ENCODE results near the gene RNU4-1.

Gene RNU4-1

GRCh38 chr12:120283318-120283717 lies 9.7 kb downstream of the RNU4-1 start:
- no peak for DNase-seq
- Histone ChIP-seq H3K27me3 (ENCODE audit: insufficient read depth, low read length, poor library complexity) (no peaks in the 10 kb centered on the region), H3K9ac (ENCODE audit: low read depth, low read length) (no peak overlapping the region), H3K27ac (ENCODE audit: low read length) (no peak overlapping the region), H3K4me2 (ENCODE audit: insufficient read depth, low read length) (no peak overlapping the region), H2AFZ (ENCODE audit: low read depth, low read length) (no peak overlapping the region), H3K4me1 (ENCODE audit: insufficient read depth, low read length) (no peaks in the 10 kb centered on the region), H3K9me3 (ENCODE audit: insufficient read depth, low read length, severe bottlenecking) (no peaks in the 10 kb centered on the region), H4K20me1 (ENCODE audit: insufficient read depth, low read length) (no peaks in the 10 kb centered on the region), H3K4me3 (ENCODE audit: low read depth in 1 of 2, low read length in 2 of 2) (no peak overlapping the region), H3K79me2 (ENCODE audit: insufficient read depth, low read length) (no peaks in the 10 kb centered on the region), H3K36me3 (ENCODE audit: insufficient read depth, low read length) (no peaks in the 10 kb centered on the region)
- no peak for ATAC-seq (ENCODE audit: insufficient read depth, low read depth)
- TF ChIP-seq CTCF (IDR thresholded peaks at IDR 0.05; ENCODE audit: borderline replicate concordance, extremely low read depth, low read length, poor library complexity, severe bottlenecking) (no peak), EZH2 (IDR thresholded peaks at IDR 0.05; ENCODE audit: borderline replicate concordance, low read depth, low read length, severe bottlenecking) (no peak)

GRCh38 chr12:120278137-120279069 lies 14.6 kb downstream of the RNU4-1 start:
- Histone ChIP-seq H3K27me3 (ENCODE audit: insufficient read depth, low read length, poor library complexity) (no peaks in the 10 kb centered on the region), H3K79me2 (ENCODE audit: insufficient read depth, low read length) (no peaks in the 10 kb centered on the region), H3K27ac (ENCODE audit: low read length) (no peak overlapping the region), H3K4me1 (ENCODE audit: insufficient read depth, low read length) (no peaks in the 10 kb centered on the region), H3K9me3 (ENCODE audit: insufficient read depth, low read length, severe bottlenecking) (no peaks in the 10 kb centered on the region), H2AFZ (ENCODE audit: low read depth, low read length) (no peak overlapping the region), H3K9ac (ENCODE audit: low read depth, low read length) (no peak overlapping the region), H3K36me3 (ENCODE audit: insufficient read depth, low read length) (no peaks in the 10 kb centered on the region), H3K4me2 (ENCODE audit: insufficient read depth, low read length) (no peak overlapping the region), H4K20me1 (ENCODE audit: insufficient read depth, low read length) (no peaks in the 10 kb centered on the region), H3K4me3 (ENCODE audit: low read depth in 1 of 2, low read length in 2 of 2) (no peak overlapping the region)
- no peak for TF ChIP-seq EZH2 (IDR thresholded peaks at IDR 0.05; ENCODE audit: borderline replicate concordance, low read depth, low read length, severe bottlenecking)
- TF ChIP-seq CTCF (IDR thresholded peaks at IDR 0.05; ENCODE audit: borderline replicate concordance, extremely low read depth, low read length, poor library complexity, severe bottlenecking), result no peak
- no peak for DNase-seq
- no peak for ATAC-seq (ENCODE audit: insufficient read depth, low read depth)

GRCh38 chr12:120276734-120277133 lies 16.3 kb downstream of the RNU4-1 start:
- Histone ChIP-seq H3K27ac (ENCODE audit: low read length) (no peak overlapping the region), H4K20me1 (ENCODE audit: insufficient read depth, low read length) (no peaks in the 10 kb centered on the region), H3K36me3 (ENCODE audit: insufficient read depth, low read length) (no peaks in the 10 kb centered on the region), H3K4me2 (ENCODE audit: insufficient read depth, low read length) (no peak overlapping the region), H3K4me1 (ENCODE audit: insufficient read depth, low read length) (no peaks in the 10 kb centered on the region), H3K79me2 (ENCODE audit: insufficient read depth, low read length) (no peaks in the 10 kb centered on the region), H3K27me3 (ENCODE audit: insufficient read depth, low read length, poor library complexity) (no peaks in the 10 kb centered on the region), H3K4me3 (ENCODE audit: low read depth in 1 of 2, low read length in 2 of 2) (no peak overlapping the region), H3K9me3 (ENCODE audit: insufficient read depth, low read length, severe bottlenecking) (no peaks in the 10 kb centered on the region), H2AFZ (ENCODE audit: low read depth, low read length) (no peak overlapping the region), H3K9ac (ENCODE audit: low read depth, low read length) (no peak overlapping the region)
- ATAC-seq (ENCODE audit: insufficient read depth, low read depth) (no peak), DNase-seq (no peak)
- TF ChIP-seq EZH2 (IDR thresholded peaks at IDR 0.05; ENCODE audit: borderline replicate concordance, low read depth, low read length, severe bottlenecking), result no peak
- no peak for TF ChIP-seq CTCF (IDR thresholded peaks at IDR 0.05; ENCODE audit: borderline replicate concordance, extremely low read depth, low read length, poor library complexity, severe bottlenecking)
